K562 (cell line): Measurements from ENCODE around the gene STRA6. TPM values are rescaled to one million over a fixed set of nuclear protein-coding genes. Genes with fewer than 3 reads are reported as not detected.

Source experiments
- ATAC-seq: fragments of 200-7000 bp; cut with Tn5 transposase; 3 replicates; pipeline ENCODE4 v1.9.1; 2020; ENCODE audit warnings: moderate library complexity
- BruUV-seq: library from RNA; stranded (reverse); fragments of 400-500 nt; replicated peaks from 2 replicates; lab custom pipeline; 2021; lab: Mats Ljungman, UMichigan
- CTCF ChIA-PET: fragments of 300-600 bp; formaldehyde crosslinking; extraction: SDS; loops from one replicate; lab custom pipeline; 2021; ENCODE audit warnings: low intra/inter-chr PET ratio; lab: Yijun Ruan, JAX
- POLR2A ChIA-PET: fragments of 300-600, 350-650 bp; sonication (Branson Sonifier 250); formaldehyde crosslinking; extraction: SDS; loops from one replicate; lab custom pipeline; 2021; ENCODE audit warnings: antibody characterized with exemption, inconsistent platforms; lab: Yijun Ruan, JAX
- DNase-seq, 4 experiments: peaks; one replicate each; pipeline versions ENCODE4 v3.0.0 to v3.0.0-alpha.2; 2011 to 2018; ENCODE audit warnings: low spot score in 3 of 4, mixed read lengths in 3 of 4; ENCODE audit errors: extremely low read depth in 1 of 4
- FAIRE-seq: peaks from 2 replicates; lab custom pipeline; 2011; peaks lifted over from hg19 to GRCh38; lab: Jason Lieb, UNC
- H2AFZ ChIP-seq: 2 replicates; pipeline ENCODE4 v1.6.0; 2011; ENCODE audit warnings: low read depth, low read length, control low read depth, inconsistent platforms
- H3K27ac ChIP-seq: fragments of 200-600 bp; 3 replicates; pipeline ENCODE4 v1.8.0; 2011; ENCODE audit warnings: low read depth, mild to moderate bottlenecking, control low read depth, inconsistent platforms, low read length, moderate library complexity, mixed read lengths; ENCODE audit errors: extremely low read depth
- H3K27me3 ChIP-seq, 2 experiments: fragments of 300-600 bp in 1 of 2; 2 replicates in 1 of 2; 3 replicates in 1 of 2; pipeline versions ENCODE4 v1.6.0 to v1.8.0; 2011; ENCODE audit warnings: inconsistent platforms in 2 of 2, low read length in 2 of 2, mild to moderate bottlenecking in 1 of 2, mixed read lengths in 1 of 2, moderate library complexity in 1 of 2; ENCODE audit not compliant: control insufficient read depth in 2 of 2, insufficient read depth in 2 of 2
- H3K36me3 ChIP-seq: fragments of 300-600 bp; 3 replicates; pipeline ENCODE4 v1.8.0; 2011; ENCODE audit warnings: mild to moderate bottlenecking, low read length, inconsistent platforms; ENCODE audit not compliant: control insufficient read depth, insufficient read depth
- H3K4me1 ChIP-seq, 2 experiments: fragments of 200-600 bp in 1 of 2; replicated peaks in 1 of 2; 2 replicates in 1 of 2; 3 replicates in 1 of 2; pipeline versions ENCODE4 v1.5.1 to v1.8.0; 2011; ENCODE audit warnings: inconsistent platforms in 2 of 2, low read length in 2 of 2, mild to moderate bottlenecking in 1 of 2, mixed read lengths in 1 of 2, moderate library complexity in 1 of 2; ENCODE audit not compliant: control insufficient read depth in 2 of 2, insufficient read depth in 2 of 2
- H3K4me2 ChIP-seq: 2 replicates; pipeline ENCODE4 v1.6.1; 2011; ENCODE audit warnings: low read length, control low read depth, inconsistent platforms, mixed read lengths; ENCODE audit not compliant: insufficient read depth
- H3K4me3 ChIP-seq: fragments of 200-600 bp; sonication (generic), shearing (Covaris generic); 2 replicates; pipeline ENCODE4 v1.5.1; 2016; ENCODE audit warnings: control low read depth, inconsistent platforms
- H3K79me2 ChIP-seq: fragments of 200-600 bp; 3 replicates; pipeline ENCODE4 v1.8.0; 2011; ENCODE audit warnings: low read length, inconsistent platforms; ENCODE audit not compliant: control insufficient read depth, insufficient read depth
- H3K9ac ChIP-seq, 2 experiments: 2 replicates each; pipeline versions ENCODE4 v1.6.0 to v1.6.1; 2011; ENCODE audit warnings: low read depth in 2 of 2, low read length in 2 of 2, control low read depth in 1 of 2, inconsistent platforms in 1 of 2, mild to moderate bottlenecking in 1 of 2, mixed read lengths in 1 of 2; ENCODE audit not compliant: insufficient read depth in 1 of 2
- H3K9me1 ChIP-seq: one replicate; pipeline ENCODE4 v1.6.0; 2011; ENCODE audit warnings: inconsistent platforms, mild to moderate bottlenecking, low read length, moderate library complexity; ENCODE audit not compliant: control insufficient read depth, insufficient read depth
- H3K9me3 ChIP-seq: replicated peaks from 2 replicates; pipeline ENCODE4 v1.5.1; 2011; ENCODE audit warnings: low read depth, low read length, inconsistent platforms; ENCODE audit not compliant: control insufficient read depth, insufficient read depth
- H4K20me1 ChIP-seq: replicated peaks from 2 replicates; pipeline ENCODE4 v1.6.1; 2011; ENCODE audit warnings: low read length, inconsistent platforms, mixed read lengths; ENCODE audit not compliant: control insufficient read depth, insufficient read depth
- BCOR ChIP-seq: fragments of 450-650 bp; IDR thresholded peaks from 2 replicates; pipeline ENCODE4 v1.6.1; 2016
- BRD9 ChIP-seq: fragments of 450-650 bp; IDR thresholded peaks from 2 replicates; pipeline ENCODE4 v1.6.1; 2018; ENCODE audit warnings: low read depth; ENCODE audit not compliant: partially characterized antibody
- CAMTA2 ChIP-seq: fragments of 250-450 bp; sonication (Bioruptor Pico); conservative IDR thresholded peaks from 2 replicates; pipeline ENCODE4 v1.5.1; 2022
- ELF2 ChIP-seq: fragments of 250-450 bp; sonication (Bioruptor Pico); IDR thresholded peaks from 2 replicates; pipeline ENCODE4 v1.5.0; 2021; ENCODE audit warnings: mild to moderate bottlenecking
- FOXJ3 ChIP-seq: sonication (generic); formaldehyde crosslinking; IDR thresholded peaks from 2 replicates; pipeline ENCODE4 v1.4.0; 2020; ENCODE audit warnings: mild to moderate bottlenecking, missing genetic modification reagents
- NFE2L1 ChIP-seq: fragments of 450-650 bp; IDR thresholded peaks from 2 replicates; pipeline ENCODE4 v1.6.1; 2016; ENCODE audit warnings: missing genetic modification characterization, low read depth, mild to moderate bottlenecking, missing compliant biosample characterization, moderate library complexity, borderline replicate concordance
- NFIC ChIP-seq: fragments of 450-650 bp; IDR thresholded peaks from 2 replicates; pipeline ENCODE4 v1.6.1; 2017; ENCODE audit warnings: mild to moderate bottlenecking, inconsistent platforms
- POLR2H ChIP-seq: IDR thresholded peaks from 2 replicates; pipeline ENCODE4 v1.6.1; 2016; ENCODE audit warnings: missing genetic modification characterization, low read depth, mild to moderate bottlenecking, control low read depth, missing compliant biosample characterization, moderate library complexity
- RCOR1 ChIP-seq, 2 experiments: IDR thresholded peaks; 2 replicates each; pipeline ENCODE4 v1.6.1; 2012; ENCODE audit warnings: low read depth in 2 of 2, low read length in 2 of 2, borderline replicate concordance in 1 of 2, improper control_type of control experiment in 1 of 2
- SIN3A ChIP-seq, 2 experiments: fragments of 150-350 bp in 1 of 2; IDR thresholded peaks; 2 replicates each; pipeline ENCODE4 v1.6.1; 2011 to 2016; ENCODE audit warnings: borderline replicate concordance in 2 of 2, low read depth in 2 of 2, low read length in 2 of 2, mild to moderate bottlenecking in 2 of 2, moderate library complexity in 2 of 2; ENCODE audit not compliant: control insufficient read depth in 1 of 2
- SNRNP70 ChIP-seq: fragments of 200-400 bp; formaldehyde crosslinking; optimal IDR thresholded peaks from 2 replicates; pipeline ENCODE3; 2017; ENCODE audit warnings: low read depth, low read length
- TCF7 ChIP-seq: sonication (generic); IDR thresholded peaks from 2 replicates; pipeline ENCODE4 v1.6.1; 2016; ENCODE audit warnings: antibody characterized with exemption, borderline replicate concordance
- USF2 ChIP-seq: sonication (generic); formaldehyde crosslinking; IDR thresholded peaks from 2 replicates; pipeline ENCODE4 v1.5.0; 2020; ENCODE audit warnings: missing genetic modification reagents
- ZFP36 ChIP-seq: fragments of 150-350 bp; IDR thresholded peaks from 2 replicates; pipeline ENCODE4 v1.6.1; 2018; ENCODE audit warnings: low read length, low read depth; ENCODE audit not compliant: partially characterized antibody
- ZFX ChIP-seq: sonication (generic); formaldehyde crosslinking; IDR thresholded peaks from 2 replicates; pipeline ENCODE4 v1.8.0; 2022; ENCODE audit warnings: mild to moderate bottlenecking, missing genetic modification reagents, moderate library complexity
- ZMIZ1 ChIP-seq, 2 experiments: fragments of 150-350 bp in 1 of 2; IDR thresholded peaks; 2 replicates each; pipeline ENCODE4 v1.6.1; 2012 to 2016; ENCODE audit warnings: low read depth in 2 of 2, low read length in 2 of 2, mild to moderate bottlenecking in 1 of 2, moderate library complexity in 1 of 2
- ZNF239 ChIP-seq: fragments of 250-450 bp; sonication (Bioruptor Pico); IDR thresholded peaks from 2 replicates; pipeline ENCODE4 v1.4.0; 2020; ENCODE audit warnings: mild to moderate bottlenecking
- WGBS: fragments of 100-300 bp; shearing (Covaris generic); methylation state at CpG from one replicate; pipeline ENCODE4 v1.1.6; 2016; ENCODE audit warnings: low coverage, mixed read lengths; ENCODE audit not compliant: insufficient coverage; ENCODE audit errors: missing lambda C conversion rate; 5-methylcytosine and 5-hydroxymethylcytosine counted together
- in situ Hi-C: fragments of 300-500 bp; cut with MboI; formaldehyde crosslinking; loops from 4 replicates; pipeline ENCODE4 v1.15.0; 2018; ENCODE audit warnings: inconsistent platforms, mixed read lengths
- intact Hi-C: fragments of 100-400 bp; cut with micrococcal nuclease; formaldehyde crosslinking; loops from 2 replicates; pipeline ENCODE4 v1.14.2; 2022
- polyA plus RNA-seq, 8 experiments: library from polyadenylated mRNA; depleted of rRNA in 4 of 8; stranded (reverse) in 5 of 8; unstranded in 3 of 8; fragments of >200 nt; fragmentation: Nextera tagmentation in 2 of 8; fragmentation: Illumina TruSeq in 1 of 8; extraction: Ambion mirVana in 2 of 8; extraction: Trizol in 1 of 8; gene quantifications; 2 replicates each; pipeline versions ENCODE4 v1.2.1 to v1.2.3, GENCODE V29; 2011 to 2014; ENCODE audit warnings: inconsistent platforms in 1 of 8, missing spikeins in 1 of 8
- total RNA-seq, 7 experiments: library from RNA; depleted of rRNA in 6 of 7; stranded (reverse); fragments of >200 nt in 6 of 7; fragmentation: Illumina TruSeq in 2 of 7; extraction: Trizol in 2 of 7; gene quantifications; 2 replicates each; pipeline versions ENCODE4 v1.2.1 to v1.2.3, GENCODE V29; 2011 to 2021; ENCODE audit warnings: low replicate concordance in 1 of 7

Gene STRA6
- total and polyA plus RNA-seq, 9 of the 15 experiments (the other 6 are each of a cell fraction or from before 2014, with no cell fraction given): 0.04 to 2.0 (median 0.43) TPM; not detected in 2

GRCh38 chr15:74207652-74208440, 5.3 kb upstream of the STRA6 start:
- no peak for ATAC-seq
- Histone ChIP-seq H3K4me3 (no peak overlapping the region), H3K4me2 (no peak overlapping the region), H3K9me1 (no peaks in the 10 kb centered on the region), H3K27ac (no peak overlapping the region), H3K79me2 (no peaks in the 10 kb centered on the region), H3K9ac (no peak overlapping the region), H2AFZ (no peak overlapping the region), H3K27me3 (peaks cover 9 to 64% of the 10 kb centered on the region in 2 experiments; a peak in 4 of 5 replicates), H3K36me3 (no peaks in the 10 kb centered on the region), H4K20me1 (0 out of 2 replicates have a peak, but pooled peaks cover 12% of the 10 kb centered on the region), H3K9me3 (no peaks in the 10 kb centered on the region), H3K4me1 (peaks cover 4 to 8% of the 10 kb centered on the region in 2 experiments; a peak in 4 of 5 replicates)
- DNase-seq: peak in 1 of 4 experiments; percentile 26
- no TSS peak for BruUV-seq
- POLR2A ChIA-PET: no interaction called here
- CTCF ChIA-PET: no interaction called here
- FAIRE-seq: no peak
- intact Hi-C loops: no loop called here
- WGBS: 1% methylated on average over 16 of the region's 16 CpGs
- in situ Hi-C loops: no loop called here
- TF ChIP-seq FOXJ3: no peak
- TF ChIP-seq NFIC: peak; percentile 60; the same call in 1 of the 2 replicates
- no peak for TF ChIP-seq USF2 (CRISPR knock-in tag)
- peak; percentile 30 for TF ChIP-seq ZFP36
- TF ChIP-seq POLR2H (tag): no peak
- TF ChIP-seq SIN3A (IDR thresholded peaks at IDR 0.05; ENCODE audit: borderline replicate concordance in 2 of 2, control insufficient read depth in 1 of 2, low read depth in 2 of 2, low read length in 2 of 2): no peak
- TF ChIP-seq ELF2 (CRISPR knock-in tag): no peak
- TF ChIP-seq CAMTA2 (CRISPR knock-in tag): no peak
- TF ChIP-seq SNRNP70: no peak
- TF ChIP-seq NFE2L1 (tag): no peak
- no peak for TF ChIP-seq ZNF239 (CRISPR knock-in tag)
- TF ChIP-seq TCF7: no peak
- no peak for TF ChIP-seq ZMIZ1 (IDR thresholded peaks at IDR 0.05; ENCODE audit: low read depth in 2 of 2, low read length in 2 of 2)
- no peak for TF ChIP-seq RCOR1 (IDR thresholded peaks at IDR 0.05; ENCODE audit: borderline replicate concordance in 1 of 2, low read depth in 2 of 2, low read length in 2 of 2)
- 0 out of 2 replicates have a peak, but pooled peaks have one; percentile 33 for TF ChIP-seq BCOR
- TF ChIP-seq ZFX (CRISPR knock-in tag): no peak
- TF ChIP-seq BRD9: no peak
